Left ventricle myocardium inferior (tissue), 1 donor: Measurements from ENCODE around the gene AUTS2. TPM values are rescaled to one million over a fixed set of nuclear protein-coding genes. Genes with fewer than 3 reads are reported as not detected.

Experiments used
- DNase-seq: peaks from one replicate; pipeline ENCODE4 v3.0.0-alpha.2; 2020
- H3K27ac ChIP-seq: fragments of 200-600 bp; replicated peaks from 2 replicates; pipeline ENCODE4 v1.8.0; 2021
- H3K27me3 ChIP-seq: fragments of 200-600 bp; 2 replicates; pipeline ENCODE4 v1.8.0; 2021; ENCODE audit warnings: low read depth
- H3K36me3 ChIP-seq: fragments of 200-600 bp; 2 replicates; pipeline ENCODE4 v1.8.0; 2021
- H3K4me1 ChIP-seq: fragments of 200-600 bp; 2 replicates; pipeline ENCODE4 v1.8.0; 2021
- H3K4me3 ChIP-seq: fragments of 200-600 bp; 2 replicates; pipeline ENCODE4 v1.8.0; 2021; ENCODE audit warnings: mild to moderate bottlenecking, moderate library complexity
- H3K9me3 ChIP-seq: fragments of 200-600 bp; replicated peaks from 2 replicates; pipeline ENCODE4 v1.8.0; 2021
- intact Hi-C: fragments of 100-400 bp; cut with micrococcal nuclease; formaldehyde crosslinking; loops from one replicate; pipeline ENCODE4 v1.11.0; 2022
- total RNA-seq: library from RNA; stranded (reverse); fragmentation: NEBNext Ultra II Directional; extraction: Animal tissue kit (Norgen Biotek cat#: 25700); gene quantifications from one replicate; pipeline ENCODE4 v1.2.1, GENCODE V29; 2021
- TF ChIP-seq, protein P1 (sequence below): fragments of 200-600 bp; IDR thresholded peaks from 2 replicates; pipeline ENCODE4 v1.8.0; 2021; ENCODE audit warnings: antibody characterized with exemption, mild to moderate bottlenecking, borderline replicate concordance
- donor health status: DM: no; HTN: yes; CAD: no; lungs with severe emphysema.

The AUTS2 gene
- total RNA-seq, 1 donor from 2014 or later = 10.5 TPM

GRCh38 chr7:70529914-70530585 lies 931.8 kb downstream of the AUTS2 start:
- DNase-seq = no peak
- H3K27me3 ChIP-seq = no peaks in the 10 kb centered on the region
- intact Hi-C loops = no loop called here

DNA sequence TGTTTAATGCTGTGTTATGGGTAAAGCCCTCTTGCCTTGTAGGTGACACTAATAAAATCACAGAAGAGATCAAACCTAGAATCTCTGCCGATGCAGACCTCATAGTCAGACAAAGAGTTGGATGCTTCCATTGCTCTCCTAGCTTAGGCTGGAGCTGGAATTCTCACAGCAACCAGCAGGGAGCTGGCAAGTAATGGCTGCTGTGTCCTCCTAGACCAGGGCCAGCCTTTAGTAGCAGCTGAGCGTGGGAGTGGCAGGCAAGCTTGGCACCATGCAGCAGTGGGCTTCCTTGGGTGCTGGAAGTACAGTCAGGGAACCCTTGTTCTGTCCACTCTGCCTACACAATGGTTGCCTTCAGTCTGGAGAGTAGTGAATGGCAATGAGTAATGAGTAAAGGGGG lies 935.3 kb downstream of the AUTS2 start:
- TF ChIP-seq, protein P1, sequence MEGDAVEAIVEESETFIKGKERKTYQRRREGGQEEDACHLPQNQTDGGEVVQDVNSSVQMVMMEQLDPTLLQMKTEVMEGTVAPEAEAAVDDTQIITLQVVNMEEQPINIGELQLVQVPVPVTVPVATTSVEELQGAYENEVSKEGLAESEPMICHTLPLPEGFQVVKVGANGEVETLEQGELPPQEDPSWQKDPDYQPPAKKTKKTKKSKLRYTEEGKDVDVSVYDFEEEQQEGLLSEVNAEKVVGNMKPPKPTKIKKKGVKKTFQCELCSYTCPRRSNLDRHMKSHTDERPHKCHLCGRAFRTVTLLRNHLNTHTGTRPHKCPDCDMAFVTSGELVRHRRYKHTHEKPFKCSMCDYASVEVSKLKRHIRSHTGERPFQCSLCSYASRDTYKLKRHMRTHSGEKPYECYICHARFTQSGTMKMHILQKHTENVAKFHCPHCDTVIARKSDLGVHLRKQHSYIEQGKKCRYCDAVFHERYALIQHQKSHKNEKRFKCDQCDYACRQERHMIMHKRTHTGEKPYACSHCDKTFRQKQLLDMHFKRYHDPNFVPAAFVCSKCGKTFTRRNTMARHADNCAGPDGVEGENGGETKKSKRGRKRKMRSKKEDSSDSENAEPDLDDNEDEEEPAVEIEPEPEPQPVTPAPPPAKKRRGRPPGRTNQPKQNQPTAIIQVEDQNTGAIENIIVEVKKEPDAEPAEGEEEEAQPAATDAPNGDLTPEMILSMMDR = no peak
- no peak overlapping the region for H3K4me3 ChIP-seq
- H3K27me3 ChIP-seq = no peaks in the 10 kb centered on the region
- no peaks in the 10 kb centered on the region for H3K9me3 ChIP-seq
- no peak overlapping the region for H3K27ac ChIP-seq
- DNase-seq = no peak
- no peaks in the 10 kb centered on the region for H3K4me1 ChIP-seq
- no peaks in the 10 kb centered on the region for H3K36me3 ChIP-seq
- intact Hi-C loops = no loop called here

More at GRCh38 chr7:70529914-70530585, 931.8 kb downstream of the AUTS2 start:
- Histone ChIP-seq H3K36me3 (no peaks in the 10 kb centered on the region), H3K9me3 (no peaks in the 10 kb centered on the region), H3K4me1 (peaks cover 3% of the 10 kb centered on the region), H3K27ac (no peak overlapping the region), H3K4me3 (no peak overlapping the region)
- TF ChIP-seq, protein P1 = no peak

DNA sequence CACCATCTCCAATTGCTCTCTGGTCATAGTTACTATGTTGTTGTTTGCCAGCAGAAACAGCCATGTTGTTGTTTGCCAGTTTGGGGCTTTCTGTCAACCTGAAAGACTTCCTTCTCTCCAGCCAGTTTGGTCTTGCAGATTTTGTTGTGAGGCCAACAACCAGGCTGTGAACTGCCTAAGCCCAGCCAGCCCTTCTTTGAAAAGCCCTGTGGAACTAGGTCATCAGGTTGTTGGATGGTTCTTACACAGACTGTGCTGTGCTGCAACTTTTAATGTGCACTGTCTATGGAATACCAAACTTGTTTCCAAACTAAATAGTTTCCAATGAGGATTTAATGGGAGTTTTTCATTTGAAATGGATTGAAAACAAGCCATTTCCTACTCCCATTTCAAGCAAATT lies 940.9 kb downstream of the AUTS2 start:
- Histone ChIP-seq H3K4me3 (no peak overlapping the region), H3K4me1 (peaks cover 14% of the 10 kb centered on the region), H3K36me3 (no peaks in the 10 kb centered on the region), H3K27me3 (no peaks in the 10 kb centered on the region), H3K27ac (no peak overlapping the region), H3K9me3 (no peaks in the 10 kb centered on the region)
- intact Hi-C loops = no loop called here
- TF ChIP-seq, protein P1 = no peak
- no peak for DNase-seq

- Histone ChIP-seq H3K27me3 (no peaks in the 10 kb centered on the region), H3K27ac (no peak overlapping the region), H3K9me3 (no peaks in the 10 kb centered on the region), H3K4me3 (no peak overlapping the region), H3K4me1 (peaks cover 14% of the 10 kb centered on the region), H3K36me3 (no peaks in the 10 kb centered on the region)
- intact Hi-C loops = no loop called here
- TF ChIP-seq, protein P1 = no peak
- no peak for DNase-seq
Observed at GRCh38 chr7:70539617-70540016, 941.3 kb downstream of the AUTS2 start.

- intact Hi-C loops = no loop called here
- Histone ChIP-seq H3K9me3 (no peaks in the 10 kb centered on the region), H3K4me1 (peaks cover 14% of the 10 kb centered on the region), H3K27me3 (no peaks in the 10 kb centered on the region), H3K36me3 (no peaks in the 10 kb centered on the region), H3K4me3 (no peak overlapping the region), H3K27ac (no peak overlapping the region)
- DNase-seq = no peak
- TF ChIP-seq, protein P1 = no peak
Observed at GRCh38 chr7:70540641-70541040, 942.4 kb downstream of the AUTS2 start.
